GM23248 (cell line): ENCODE data around the gene GRAP.

Experiments used
- EZH2 ChIP-seq: fragments of 200-600 bp; sonication (generic); IDR thresholded peaks from 2 replicates; pipeline ENCODE4 v1.6.1; 2018; ENCODE audit warnings: antibody characterized with exemption, mild to moderate bottlenecking; ENCODE audit not compliant: insufficient read depth, poor library complexity, severe bottlenecking
- EZH2phosphoT487 ChIP-seq: fragments of 200-600 bp; sonication (generic); IDR thresholded peaks from 2 replicates; pipeline ENCODE4 v1.6.1; 2018; ENCODE audit warnings: antibody characterized with exemption, moderate library complexity, mild to moderate bottlenecking, low read depth; ENCODE audit not compliant: insufficient read depth

DNA sequence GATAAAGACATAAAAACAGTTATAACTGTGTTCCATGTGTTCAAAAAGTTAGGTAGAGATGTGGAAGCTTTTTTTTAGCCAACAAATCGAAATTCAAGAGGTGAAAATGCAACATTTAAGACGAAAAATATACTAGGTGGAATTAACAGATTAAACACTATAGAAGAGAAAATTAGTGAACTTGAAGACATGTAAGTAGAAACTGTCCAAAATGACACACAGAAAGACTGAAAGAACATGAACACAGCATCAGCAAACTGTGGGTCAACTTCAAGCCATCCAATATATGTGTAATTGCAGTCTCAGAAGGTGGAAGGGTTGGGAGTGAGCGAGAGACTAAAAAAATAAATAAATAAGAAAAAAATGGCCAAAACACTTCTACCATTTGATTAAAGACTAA, 51.5 kb downstream of the GRAP start:
- TF ChIP-seq EZH2phosphoT487 (no peak), EZH2 (no peak)
